Astrocyte (in vitro differentiated cells and primary cell): ENCODE measurements around the gene TMOD1.

Experiments
- EZH2 ChIP-seq: IDR thresholded peaks from 2 replicates; pipeline ENCODE4 v1.6.1; 2012; ENCODE audit warnings: mild to moderate bottlenecking, low read length, inconsistent platforms; ENCODE audit not compliant: insufficient read depth
- TF ChIP-seq, protein P1 (sequence below): IDR thresholded peaks from 2 replicates; pipeline ENCODE4 v1.5.1; 2011; ENCODE audit warnings: low read depth, mild to moderate bottlenecking, inconsistent platforms, low read length, moderate library complexity; ENCODE audit not compliant: insufficient read depth

DNA sequence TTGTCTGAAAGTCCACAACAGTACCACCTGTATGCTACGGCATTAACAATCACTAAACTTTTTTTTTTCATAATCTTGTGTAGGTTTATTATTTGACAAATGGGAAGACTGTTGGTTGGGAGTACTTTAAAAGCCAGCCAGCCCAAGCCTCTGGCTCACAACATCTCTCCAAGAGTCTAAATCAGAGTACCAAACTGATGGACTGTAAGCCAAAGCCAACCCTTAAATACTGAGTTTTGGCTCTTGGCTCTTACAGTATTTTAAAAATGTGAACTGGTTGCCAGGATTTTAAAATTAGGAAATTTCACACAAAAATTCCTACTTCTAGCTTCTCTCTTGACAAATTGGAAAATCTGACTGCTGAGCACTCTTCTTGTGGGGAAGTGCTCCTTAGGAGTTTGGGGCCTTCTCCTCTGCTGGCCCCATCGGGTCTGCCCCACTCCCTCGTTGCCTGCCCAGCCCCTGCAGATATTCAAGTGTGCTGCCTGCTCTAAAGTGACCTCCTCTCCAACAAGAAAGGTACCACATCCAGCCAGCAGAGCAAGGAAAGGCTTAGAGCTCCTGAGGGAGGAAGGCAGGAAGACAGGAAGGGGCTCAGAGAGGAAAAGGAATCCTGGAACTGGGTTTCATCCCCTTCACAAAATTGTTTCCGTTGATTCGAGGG, 21.8 kb upstream of the TMOD1 start:
- TF ChIP-seq, protein P1, sequence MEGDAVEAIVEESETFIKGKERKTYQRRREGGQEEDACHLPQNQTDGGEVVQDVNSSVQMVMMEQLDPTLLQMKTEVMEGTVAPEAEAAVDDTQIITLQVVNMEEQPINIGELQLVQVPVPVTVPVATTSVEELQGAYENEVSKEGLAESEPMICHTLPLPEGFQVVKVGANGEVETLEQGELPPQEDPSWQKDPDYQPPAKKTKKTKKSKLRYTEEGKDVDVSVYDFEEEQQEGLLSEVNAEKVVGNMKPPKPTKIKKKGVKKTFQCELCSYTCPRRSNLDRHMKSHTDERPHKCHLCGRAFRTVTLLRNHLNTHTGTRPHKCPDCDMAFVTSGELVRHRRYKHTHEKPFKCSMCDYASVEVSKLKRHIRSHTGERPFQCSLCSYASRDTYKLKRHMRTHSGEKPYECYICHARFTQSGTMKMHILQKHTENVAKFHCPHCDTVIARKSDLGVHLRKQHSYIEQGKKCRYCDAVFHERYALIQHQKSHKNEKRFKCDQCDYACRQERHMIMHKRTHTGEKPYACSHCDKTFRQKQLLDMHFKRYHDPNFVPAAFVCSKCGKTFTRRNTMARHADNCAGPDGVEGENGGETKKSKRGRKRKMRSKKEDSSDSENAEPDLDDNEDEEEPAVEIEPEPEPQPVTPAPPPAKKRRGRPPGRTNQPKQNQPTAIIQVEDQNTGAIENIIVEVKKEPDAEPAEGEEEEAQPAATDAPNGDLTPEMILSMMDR = no peak
- TF ChIP-seq EZH2 = no peak
